ENCODE measurements around the gene POU2F2. TPM values are rescaled to one million over a fixed set of nuclear protein-coding genes. Genes with fewer than 3 reads are reported as not detected.

Gene POU2F2
- total RNA-seq, 1 donor from 2014 or later, result 0.65 TPM

- Mint-ChIP-seq H3K4me1 (peaks cover 5% of the 10 kb centered on the region), H3K27ac (no peak overlapping the region), H3K27me3 (ENCODE audit: low read depth) (peaks cover 8% of the 10 kb centered on the region), H3K36me3 (no peaks in the 10 kb centered on the region), H3K4me3 (no peak overlapping the region), H3K9me3 (no peaks in the 10 kb centered on the region)
- DNase-seq (ENCODE audit: low spot score in 2 of 2, unreplicated experiment in 2 of 2), result no peak
- no peak for TF ChIP-seq CTCF (IDR thresholded peaks at IDR 0.05; ENCODE audit: unreplicated experiment)
These were observed 16.5 kb downstream of the POU2F2 start for GRCh38 chr19:42115705-42116104.

GRCh38 chr19:42115219-42115618 lies 17.0 kb downstream of the POU2F2 start:
- H3K9me3 Mint-ChIP-seq, result no peaks in the 10 kb centered on the region
- H3K27me3 Mint-ChIP-seq (ENCODE audit: low read depth), result peaks cover 8% of the 10 kb centered on the region
- DNase-seq (ENCODE audit: low spot score in 2 of 2, unreplicated experiment in 2 of 2), result no peak
- H3K4me3 Mint-ChIP-seq, result no peak overlapping the region
- H3K36me3 Mint-ChIP-seq, result no peaks in the 10 kb centered on the region
- peaks cover 5% of the 10 kb centered on the region for H3K4me1 Mint-ChIP-seq
- TF ChIP-seq CTCF (IDR thresholded peaks at IDR 0.05; ENCODE audit: unreplicated experiment), result no peak
- H3K27ac Mint-ChIP-seq, result no peak overlapping the region

GRCh38 chr19:42114412-42114811 lies 17.8 kb downstream of the POU2F2 start:
- DNase-seq (ENCODE audit: low spot score in 2 of 2, unreplicated experiment in 2 of 2), result no peak
- Mint-ChIP-seq H3K27ac (no peak overlapping the region), H3K27me3 (ENCODE audit: low read depth) (peaks cover 8% of the 10 kb centered on the region), H3K4me3 (no peak overlapping the region), H3K4me1 (peaks cover 5% of the 10 kb centered on the region), H3K36me3 (no peaks in the 10 kb centered on the region), H3K9me3 (no peaks in the 10 kb centered on the region)
- TF ChIP-seq CTCF (IDR thresholded peaks at IDR 0.05; ENCODE audit: unreplicated experiment), result no peak

- Mint-ChIP-seq H3K27me3 (ENCODE audit: low read depth) (peaks cover 8% of the 10 kb centered on the region), H3K27ac (no peak overlapping the region), H3K4me3 (no peak overlapping the region), H3K36me3 (no peaks in the 10 kb centered on the region), H3K9me3 (no peaks in the 10 kb centered on the region), H3K4me1 (peaks cover 5% of the 10 kb centered on the region)
- TF ChIP-seq CTCF (IDR thresholded peaks at IDR 0.05; ENCODE audit: unreplicated experiment), result no peak
- DNase-seq (ENCODE audit: low spot score in 2 of 2, unreplicated experiment in 2 of 2), result no peak
These were observed 18.5 kb downstream of the POU2F2 start for GRCh38 chr19:42113641-42114348.

- no peak overlapping the region for H3K27ac Mint-ChIP-seq
- peaks cover 14% of the 10 kb centered on the region for H3K27me3 Mint-ChIP-seq (ENCODE audit: low read depth)
- TF ChIP-seq CTCF (IDR thresholded peaks at IDR 0.05; ENCODE audit: unreplicated experiment), result no peak
- H3K4me3 Mint-ChIP-seq, result no peak overlapping the region
- no peaks in the 10 kb centered on the region for H3K9me3 Mint-ChIP-seq
- H3K36me3 Mint-ChIP-seq, result no peaks in the 10 kb centered on the region
- H3K4me1 Mint-ChIP-seq, result peaks cover 5% of the 10 kb centered on the region
- DNase-seq (ENCODE audit: low spot score in 2 of 2, unreplicated experiment in 2 of 2), result no peak
These were observed 20.4 kb downstream of the POU2F2 start for GRCh38 chr19:42111811-42112210.

All from mesothelial cell of epicardium (in vitro differentiated cells).